Vagina (tissue), 2 donors: ENCODE measurements around the gene VPS25.

Experiments
- CTCF ChIP-seq, 3 experiments: fragments of 450-650 bp in 2 of 3; fragments of 200-600 bp in 1 of 3; sonication (generic) in 1 of 3; IDR thresholded peaks; one replicate each; pipeline ENCODE4 v1.5.1; 2017 to 2019; ENCODE audit warnings: antibody characterized with exemption in 3 of 3, mild to moderate bottlenecking in 2 of 3, moderate library complexity in 2 of 3
- POLR2A ChIP-seq, 2 donors: fragments of 450-650 bp; IDR thresholded peaks; one replicate each; pipeline ENCODE4 v1.6.1; 2017; ENCODE audit warnings: antibody characterized with exemption in 2 of 2, mild to moderate bottlenecking in 2 of 2, moderate library complexity in 2 of 2

- TF ChIP-seq POLR2A (IDR thresholded peaks at IDR 0.05) (no peak), CTCF (IDR thresholded peaks at IDR 0.05) (no peak)
Observed at GRCh38 chr17:42803074-42803883, 30.0 kb downstream of the VPS25 start.
